C4-2B (cell line): Measurements from ENCODE around the gene PRR36.

Experiments
- H3K27ac ChIP-seq: fragments of 450-650 bp; 2 replicates; pipeline ENCODE4 v1.5.1; 2017
- CTCF ChIP-seq: fragments of 450-650 bp; conservative IDR thresholded peaks from 2 replicates; pipeline ENCODE4 v1.5.1; 2017; ENCODE audit warnings: mild to moderate bottlenecking
- ZFX ChIP-seq: fragments of 450-650 bp; IDR thresholded peaks from 2 replicates; pipeline ENCODE4 v1.6.1; 2017

PRR36 gene

GRCh38 chr19:7888826-7889217 lies 14.6 kb upstream of the PRR36 start:
- peak overlapping the region; percentile 71 for H3K27ac ChIP-seq
- no peak for TF ChIP-seq CTCF
- TF ChIP-seq ZFX = no peak

GRCh38 chr19:7888145-7888825 lies 14.1 kb upstream of the PRR36 start, which contains the start of gene LRRC8E:
Gene LRRC8E, plus strand, starts transcription at chr19:7888510. Its CDS starts 7,094 bp downstream, at chr19:7895604.
- peak within 1 kb of the TSS; percentile 71 for H3K27ac ChIP-seq
- TF ChIP-seq ZFX (peak; percentile 79; the same call in 1 of the 2 replicates), CTCF (no peak)

GRCh38 chr19:7887408-7888144 lies 13.4 kb upstream of the PRR36 start:
- TF ChIP-seq CTCF = no peak
- TF ChIP-seq ZFX = no peak
- peak overlapping the region; percentile 71 for H3K27ac ChIP-seq

- TF ChIP-seq ZFX (no peak), CTCF (no peak)
- H3K27ac ChIP-seq = no peak overlapping the region
These were observed 11.6 kb upstream of the PRR36 start for GRCh38 chr19:7885818-7886217.

GRCh38 chr19:7883796-7884570 lies 9.8 kb upstream of the PRR36 start:
- H3K27ac ChIP-seq = no peak overlapping the region
- no peak for TF ChIP-seq ZFX
- TF ChIP-seq CTCF = no peak

GRCh38 chr19:7883105-7883504 lies 8.9 kb upstream of the PRR36 start:
- H3K27ac ChIP-seq = no peak overlapping the region

More at GRCh38 chr19:7883105-7883504, 8.9 kb upstream of the PRR36 start:
- TF ChIP-seq CTCF = no peak
- TF ChIP-seq ZFX = no peak
